PC-3 (cell line): ENCODE measurements around the gene PLPP3.

ENCODE experiments used
- EZH2 ChIP-seq: fragments of 300-600 bp; sonication (generic); IDR thresholded peaks from one replicate; pipeline ENCODE4 v1.6.1; 2017; ENCODE audit warnings: antibody characterized with exemption, mild to moderate bottlenecking, low read length; ENCODE audit not compliant: unreplicated experiment
- EZH2phosphoT487 ChIP-seq: fragments of 300-600 bp; sonication (generic); IDR thresholded peaks from 2 replicates; pipeline ENCODE4 v1.6.1; 2018; ENCODE audit warnings: mild to moderate bottlenecking, antibody characterized with exemption, low read length, borderline replicate concordance
- TF ChIP-seq, protein P1 (sequence below): fragments of 300-600 bp; sonication (generic); conservative IDR thresholded peaks from 2 replicates; pipeline ENCODE4 v1.5.1; 2017; ENCODE audit warnings: antibody characterized with exemption, low read depth, mild to moderate bottlenecking, low read length

DNA sequence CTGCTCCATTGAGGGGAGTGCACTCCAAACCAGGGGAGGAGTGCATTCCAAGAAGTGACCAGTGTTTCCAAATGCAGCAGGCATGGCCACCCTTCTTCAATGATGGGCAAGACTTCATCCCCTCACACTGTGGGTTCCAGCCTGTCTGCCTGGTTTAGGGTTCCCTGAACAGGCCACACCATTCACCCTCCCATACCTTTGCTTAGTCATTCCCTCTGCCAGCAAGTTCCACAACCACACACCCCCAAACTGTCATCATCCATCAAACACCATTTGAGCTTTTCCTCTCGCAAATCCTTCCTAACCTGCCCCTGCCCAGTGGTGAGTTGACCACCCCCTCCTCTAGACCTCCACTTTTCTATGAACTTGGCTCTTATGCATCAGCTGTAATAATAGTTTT lies 116.0 kb downstream of the PLPP3 start:
- TF ChIP-seq, protein P1, sequence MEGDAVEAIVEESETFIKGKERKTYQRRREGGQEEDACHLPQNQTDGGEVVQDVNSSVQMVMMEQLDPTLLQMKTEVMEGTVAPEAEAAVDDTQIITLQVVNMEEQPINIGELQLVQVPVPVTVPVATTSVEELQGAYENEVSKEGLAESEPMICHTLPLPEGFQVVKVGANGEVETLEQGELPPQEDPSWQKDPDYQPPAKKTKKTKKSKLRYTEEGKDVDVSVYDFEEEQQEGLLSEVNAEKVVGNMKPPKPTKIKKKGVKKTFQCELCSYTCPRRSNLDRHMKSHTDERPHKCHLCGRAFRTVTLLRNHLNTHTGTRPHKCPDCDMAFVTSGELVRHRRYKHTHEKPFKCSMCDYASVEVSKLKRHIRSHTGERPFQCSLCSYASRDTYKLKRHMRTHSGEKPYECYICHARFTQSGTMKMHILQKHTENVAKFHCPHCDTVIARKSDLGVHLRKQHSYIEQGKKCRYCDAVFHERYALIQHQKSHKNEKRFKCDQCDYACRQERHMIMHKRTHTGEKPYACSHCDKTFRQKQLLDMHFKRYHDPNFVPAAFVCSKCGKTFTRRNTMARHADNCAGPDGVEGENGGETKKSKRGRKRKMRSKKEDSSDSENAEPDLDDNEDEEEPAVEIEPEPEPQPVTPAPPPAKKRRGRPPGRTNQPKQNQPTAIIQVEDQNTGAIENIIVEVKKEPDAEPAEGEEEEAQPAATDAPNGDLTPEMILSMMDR: no peak
- TF ChIP-seq EZH2 (no peak), EZH2phosphoT487 (no peak)
